KMS-11 (cell line): ENCODE measurements around the gene ETFBKMT.

Experiments used
- H2AFZ ChIP-seq: fragments of 200-600 bp; sonication (generic); 2 replicates; pipeline ENCODE4 v1.6.1; 2016; ENCODE audit warnings: antibody characterized with exemption, mixed run types, low read depth
- H3K27ac ChIP-seq: fragments of 200-600 bp; sonication (generic); 2 replicates; pipeline ENCODE4 v1.6.1; 2016; ENCODE audit warnings: mild to moderate bottlenecking, mixed run types
- H3K27me3 ChIP-seq: fragments of 200-600 bp; sonication (generic); 2 replicates; pipeline ENCODE4 v1.6.1; 2017; ENCODE audit warnings: mild to moderate bottlenecking, low read depth, mixed run types, moderate library complexity; ENCODE audit not compliant: insufficient read depth
- H3K36me3 ChIP-seq: fragments of 200-600 bp; sonication (generic); 2 replicates; pipeline ENCODE4 v1.6.1; 2017; ENCODE audit warnings: mild to moderate bottlenecking, mixed run types; ENCODE audit not compliant: insufficient read depth
- H3K4me1 ChIP-seq: fragments of 200-600 bp; sonication (generic); 2 replicates; pipeline ENCODE4 v1.6.1; 2016; ENCODE audit warnings: mild to moderate bottlenecking, low read depth, mixed run types; ENCODE audit not compliant: poor library complexity, severe bottlenecking
- H3K4me2 ChIP-seq: fragments of 200-600 bp; sonication (generic); 2 replicates; pipeline ENCODE4 v1.7.0; 2016; ENCODE audit warnings: mild to moderate bottlenecking, mixed run types
- H3K4me3 ChIP-seq: fragments of 200-600 bp; sonication (generic); IDR thresholded peaks from 2 replicates; pipeline ENCODE4 v1.6.1; 2017; ENCODE audit warnings: low read depth, low read length, mixed read lengths; ENCODE audit not compliant: insufficient read depth
- H3K79me2 ChIP-seq: fragments of 200-600 bp; sonication (generic); 2 replicates; pipeline ENCODE4 v1.6.1; 2016; ENCODE audit warnings: low read depth, mixed run types; ENCODE audit not compliant: insufficient read depth
- H3K9ac ChIP-seq: fragments of 200-600 bp; sonication (generic); 2 replicates; pipeline ENCODE4 v1.6.1; 2016; ENCODE audit warnings: mild to moderate bottlenecking, mixed run types
- H4K20me1 ChIP-seq: fragments of 200-600 bp; sonication (generic); 2 replicates; pipeline ENCODE4 v1.6.1; 2016; ENCODE audit warnings: mild to moderate bottlenecking, mixed run types; ENCODE audit not compliant: insufficient read depth
- CTCF ChIP-seq: fragments of 200-600 bp; sonication (generic); conservative IDR thresholded peaks from 2 replicates; pipeline ENCODE4 v1.6.1; 2017; ENCODE audit warnings: low read depth, mild to moderate bottlenecking, antibody characterized with exemption, low read length, moderate library complexity, mixed read lengths

The ETFBKMT gene

GRCh38 chr12:31631023-31631724 lies 28.3 kb upstream of the ETFBKMT start:
- no peaks in the 10 kb centered on the region for H3K36me3 ChIP-seq
- no peak for TF ChIP-seq CTCF

GRCh38 chr12:31631809-31632208 lies 27.7 kb upstream of the ETFBKMT start:
- no peak overlapping the region for H2AFZ ChIP-seq
- H3K36me3 ChIP-seq, result no peaks in the 10 kb centered on the region
- no peaks in the 10 kb centered on the region for H3K79me2 ChIP-seq
- no peak overlapping the region for H3K9ac ChIP-seq
- no peak for TF ChIP-seq CTCF
- H3K4me3 ChIP-seq, result no peak overlapping the region
- H3K27ac ChIP-seq, result no peak overlapping the region
- no peaks in the 10 kb centered on the region for H4K20me1 ChIP-seq
- no peak overlapping the region for H3K4me2 ChIP-seq
- H3K4me1 ChIP-seq, result peaks cover 4% of the 10 kb centered on the region
- H3K27me3 ChIP-seq, result no peaks in the 10 kb centered on the region

More at GRCh38 chr12:31631023-31631724, 28.3 kb upstream of the ETFBKMT start:
- Histone ChIP-seq H3K9ac (no peak overlapping the region), H3K27me3 (no peaks in the 10 kb centered on the region), H3K27ac (no peak overlapping the region), H2AFZ (no peak overlapping the region), H3K4me3 (no peak overlapping the region), H3K4me1 (peaks cover under 1% of the 10 kb centered on the region), H3K79me2 (no peaks in the 10 kb centered on the region), H3K4me2 (no peak overlapping the region), H4K20me1 (no peaks in the 10 kb centered on the region)

GRCh38 chr12:31633464-31633863 lies 26.0 kb upstream of the ETFBKMT start:
- no peaks in the 10 kb centered on the region for H3K79me2 ChIP-seq
- no peak overlapping the region for H3K9ac ChIP-seq
- H3K27me3 ChIP-seq, result no peaks in the 10 kb centered on the region
- peaks cover 4% of the 10 kb centered on the region for H3K4me1 ChIP-seq
- no peak overlapping the region for H3K4me3 ChIP-seq
- no peaks in the 10 kb centered on the region for H3K36me3 ChIP-seq
- no peak overlapping the region for H2AFZ ChIP-seq
- H4K20me1 ChIP-seq, result no peaks in the 10 kb centered on the region
- H3K4me2 ChIP-seq, result no peak overlapping the region
- TF ChIP-seq CTCF, result no peak
- H3K27ac ChIP-seq, result no peak overlapping the region

- no peaks in the 10 kb centered on the region for H3K79me2 ChIP-seq
- H3K4me3 ChIP-seq, result no peak overlapping the region
- H3K27me3 ChIP-seq, result no peaks in the 10 kb centered on the region
- TF ChIP-seq CTCF, result no peak
- H3K9ac ChIP-seq, result no peak overlapping the region
- H3K36me3 ChIP-seq, result no peaks in the 10 kb centered on the region
- H3K4me1 ChIP-seq, result peaks cover 4% of the 10 kb centered on the region
- H3K4me2 ChIP-seq, result no peak overlapping the region
- no peak overlapping the region for H3K27ac ChIP-seq
- no peaks in the 10 kb centered on the region for H4K20me1 ChIP-seq
- H2AFZ ChIP-seq, result no peak overlapping the region
Observed at GRCh38 chr12:31634620-31635019, 24.9 kb upstream of the ETFBKMT start.
